GM12875 (cell line): Measurements from ENCODE around the gene USP10.

Experiments used
- H3K4me3 ChIP-seq: one replicate; pipeline ENCODE4 v1.5.1; 2011; ENCODE audit warnings: low read depth, low read length, control low read depth
- CTCF ChIP-seq: IDR thresholded peaks from 2 replicates; pipeline ENCODE4 v1.5.1; 2011; ENCODE audit warnings: low read depth, mild to moderate bottlenecking, control low read depth, inconsistent platforms, low read length, moderate library complexity, borderline replicate concordance; ENCODE audit not compliant: insufficient read depth

The USP10 gene

GRCh38 chr16:84785843-84786581 lies 86.2 kb downstream of the USP10 start:
- no peak for TF ChIP-seq CTCF

GRCh38 chr16:84786605-84787262 lies 86.9 kb downstream of the USP10 start:
- TF ChIP-seq CTCF, result no peak
- H3K4me3 ChIP-seq, result no peak overlapping the region

More at GRCh38 chr16:84785843-84786581, 86.2 kb downstream of the USP10 start:
- no peak overlapping the region for H3K4me3 ChIP-seq

GRCh38 chr16:84787263-84787622 lies 87.4 kb downstream of the USP10 start:
- no peak for TF ChIP-seq CTCF

GRCh38 chr16:84788920-84789391 lies 89.2 kb downstream of the USP10 start:
- H3K4me3 ChIP-seq, result no peak overlapping the region

More at GRCh38 chr16:84787263-84787622, 87.4 kb downstream of the USP10 start:
- H3K4me3 ChIP-seq, result no peak overlapping the region

GRCh38 chr16:84789431-84789830 lies 89.6 kb downstream of the USP10 start:
- TF ChIP-seq CTCF, result no peak
- no peak overlapping the region for H3K4me3 ChIP-seq

More at GRCh38 chr16:84788920-84789391, 89.2 kb downstream of the USP10 start:
- TF ChIP-seq CTCF, result no peak

GRCh38 chr16:84790301-84790700 lies 90.5 kb downstream of the USP10 start:
- no peak overlapping the region for H3K4me3 ChIP-seq
- TF ChIP-seq CTCF, result no peak

- no peak overlapping the region for H3K4me3 ChIP-seq
- TF ChIP-seq CTCF, result no peak
These were observed 91.3 kb downstream of the USP10 start for GRCh38 chr16:84791088-84791487.
